ENCODE data around the gene PSME1. TPM values are rescaled to one million over a fixed set of nuclear protein-coding genes. Genes with fewer than 3 reads are reported as not detected.

PSME1 gene
- total RNA-seq, 4 donors from 2014 or later = 114 to 289 (median 200) TPM

GRCh38 chr14:24117179-24117578, 18.8 kb upstream of the PSME1 start:
- TF ChIP-seq, protein P1, sequence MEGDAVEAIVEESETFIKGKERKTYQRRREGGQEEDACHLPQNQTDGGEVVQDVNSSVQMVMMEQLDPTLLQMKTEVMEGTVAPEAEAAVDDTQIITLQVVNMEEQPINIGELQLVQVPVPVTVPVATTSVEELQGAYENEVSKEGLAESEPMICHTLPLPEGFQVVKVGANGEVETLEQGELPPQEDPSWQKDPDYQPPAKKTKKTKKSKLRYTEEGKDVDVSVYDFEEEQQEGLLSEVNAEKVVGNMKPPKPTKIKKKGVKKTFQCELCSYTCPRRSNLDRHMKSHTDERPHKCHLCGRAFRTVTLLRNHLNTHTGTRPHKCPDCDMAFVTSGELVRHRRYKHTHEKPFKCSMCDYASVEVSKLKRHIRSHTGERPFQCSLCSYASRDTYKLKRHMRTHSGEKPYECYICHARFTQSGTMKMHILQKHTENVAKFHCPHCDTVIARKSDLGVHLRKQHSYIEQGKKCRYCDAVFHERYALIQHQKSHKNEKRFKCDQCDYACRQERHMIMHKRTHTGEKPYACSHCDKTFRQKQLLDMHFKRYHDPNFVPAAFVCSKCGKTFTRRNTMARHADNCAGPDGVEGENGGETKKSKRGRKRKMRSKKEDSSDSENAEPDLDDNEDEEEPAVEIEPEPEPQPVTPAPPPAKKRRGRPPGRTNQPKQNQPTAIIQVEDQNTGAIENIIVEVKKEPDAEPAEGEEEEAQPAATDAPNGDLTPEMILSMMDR (IDR thresholded peaks at IDR 0.05) = no peak
- no peak for TF ChIP-seq POLR2A (IDR thresholded peaks at IDR 0.05)
- Histone ChIP-seq H3K4me3 (peak overlapping the region in 2 of 4 donors; percentile 63 to 89), H3K27me3 (no peaks in the 10 kb centered on the region), H3K27ac (no peak overlapping the region), H3K4me1 (peaks cover 0 to 25% (median 10%) of the 10 kb centered on the region in 4 donors), H3K9me3 (no peaks in the 10 kb centered on the region), H3K36me3 (peaks cover 0 to 55% (median 3%) of the 10 kb centered on the region in 3 donors)
- no peak for DNase-seq

- Histone ChIP-seq H3K4me1 (peaks cover 0 to 21% (median 8%) of the 10 kb centered on the region in 4 donors), H3K9me3 (no peaks in the 10 kb centered on the region), H3K36me3 (peaks cover 0 to 80% (median 3%) of the 10 kb centered on the region in 3 donors), H3K4me3 (no peak overlapping the region), H3K27ac (no peak overlapping the region), H3K27me3 (no peaks in the 10 kb centered on the region)
- DNase-seq = no peak
- TF ChIP-seq POLR2A (IDR thresholded peaks at IDR 0.05) = no peak
- TF ChIP-seq, protein P1 (IDR thresholded peaks at IDR 0.05) = no peak
These were observed 16.3 kb upstream of the PSME1 start for GRCh38 chr14:24119691-24120090.

DNA sequence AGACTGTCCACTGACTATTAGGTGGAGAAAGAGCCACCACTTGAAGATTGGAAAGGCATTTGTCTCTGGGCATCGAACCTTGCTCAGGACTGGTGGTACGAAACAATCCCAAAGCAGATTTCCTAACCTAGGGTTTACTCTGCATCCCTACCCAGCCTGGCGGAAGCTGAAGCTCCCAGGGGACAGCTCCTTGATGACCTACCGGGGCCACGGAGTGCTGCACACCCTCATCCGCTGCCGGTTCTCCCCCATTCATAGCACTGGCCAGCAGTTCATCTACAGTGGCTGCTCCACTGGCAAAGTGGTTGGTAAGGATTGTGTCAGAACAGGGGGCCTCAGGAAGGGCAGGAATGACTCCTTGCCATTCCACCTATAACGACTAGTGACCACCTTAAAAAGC, 14.8 kb upstream of the PSME1 start:
- Histone ChIP-seq H3K4me1 (peaks cover 0 to 12% (median 2%) of the 10 kb centered on the region in 4 donors), H3K27ac (no peak overlapping the region), H3K9me3 (no peaks in the 10 kb centered on the region), H3K36me3 (peaks cover 0 to 80% (median 3%) of the 10 kb centered on the region in 3 donors), H3K4me3 (no peak overlapping the region), H3K27me3 (no peaks in the 10 kb centered on the region)
- no peak for DNase-seq
- TF ChIP-seq, protein P1 (IDR thresholded peaks at IDR 0.05) = no peak
- no peak for TF ChIP-seq POLR2A (IDR thresholded peaks at IDR 0.05)

DNA sequence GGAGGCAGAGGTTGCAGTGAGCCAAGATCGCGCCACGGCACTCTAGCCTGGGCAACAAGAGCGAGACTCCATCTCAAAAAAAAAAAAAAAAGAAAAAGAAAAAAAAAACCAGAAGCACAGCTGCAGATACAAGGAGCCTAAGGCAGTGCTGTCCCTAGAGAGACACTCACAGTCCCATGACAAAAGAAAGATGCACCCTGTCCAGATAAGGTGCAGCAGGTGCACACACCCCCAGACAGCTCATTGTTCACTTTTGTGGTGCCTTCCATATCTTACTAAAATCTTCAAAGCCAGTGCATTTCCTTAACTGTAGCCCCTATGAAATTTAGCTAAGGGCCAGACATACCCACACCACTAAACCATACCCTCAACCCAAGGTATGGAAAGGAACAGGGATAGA, 13.6 kb upstream of the PSME1 start:
- DNase-seq = no peak
- no peaks in the 10 kb centered on the region for H3K9me3 ChIP-seq
- no peak overlapping the region for H3K4me3 ChIP-seq
- peaks cover 0 to 73% (median 3%) of the 10 kb centered on the region in 3 donors for H3K36me3 ChIP-seq
- peak overlapping the region in 1 of 4 donors; percentile 31 for H3K27ac ChIP-seq
- no peaks in the 10 kb centered on the region for H3K27me3 ChIP-seq
- peaks cover 0 to under 1% (median 0%) of the 10 kb centered on the region in 4 donors for H3K4me1 ChIP-seq
- TF ChIP-seq POLR2A (IDR thresholded peaks at IDR 0.05) = no peak
- TF ChIP-seq, protein P1 (IDR thresholded peaks at IDR 0.05) = no peak

- no peak for TF ChIP-seq POLR2A (IDR thresholded peaks at IDR 0.05)
- TF ChIP-seq, protein P1 (IDR thresholded peaks at IDR 0.05) = no peak
- Histone ChIP-seq H3K27me3 (no peaks in the 10 kb centered on the region), H3K4me1 (no peaks in the 10 kb centered on the region), H3K9me3 (no peaks in the 10 kb centered on the region), H3K36me3 (peaks cover 0 to 68% (median 3%) of the 10 kb centered on the region in 3 donors), H3K27ac (peak overlapping the region in 1 of 4 donors; percentile 18), H3K4me3 (no peak overlapping the region)
- DNase-seq = no peak
These were observed 13.1 kb upstream of the PSME1 start for GRCh38 chr14:24122898-24123297.
